Neutrophil (primary cell): ENCODE data around the gene RTN4RL1.
"Not testable (repeated sequence)": the region's sequence is repeated elsewhere in the genome, so short reads cannot be mapped to it uniquely, and the experiment has no call there.

ENCODE experiments used
- H3K27ac ChIP-seq: fragments of 200-600 bp; sonication (generic); 2 replicates; pipeline ENCODE4 v1.5.1; 2016; ENCODE audit warnings: mild to moderate bottlenecking, moderate library complexity
- H3K27me3 ChIP-seq: fragments of 200-600 bp; sonication (generic); 2 replicates; pipeline ENCODE4 v1.6.0; 2016; ENCODE audit warnings: mild to moderate bottlenecking
- H3K36me3 ChIP-seq: fragments of 200-600 bp; sonication (generic); 2 replicates; pipeline ENCODE4 v1.5.1; 2017
- H3K4me1 ChIP-seq, 2 experiments: fragments of 200-600 bp in 1 of 2; sonication (generic) in 1 of 2; 1 replicate in 1 of 2; 2 replicates in 1 of 2; pipeline versions ENCODE4 v1.5.1 to v1.6.1; 2013 to 2016; ENCODE audit warnings: low read depth in 1 of 2, low read length in 1 of 2, mild to moderate bottlenecking in 1 of 2, moderate library complexity in 1 of 2; ENCODE audit not compliant: control insufficient read depth in 1 of 2, insufficient read depth in 1 of 2
- H3K4me3 ChIP-seq, 2 experiments: fragments of 200-600 bp in 1 of 2; sonication (generic) in 1 of 2; 1 replicate in 1 of 2; 2 replicates in 1 of 2; pipeline ENCODE4 v1.5.1; 2013 to 2016; ENCODE audit warnings: low read depth in 1 of 2, low read length in 1 of 2, mild to moderate bottlenecking in 1 of 2, moderate library complexity in 1 of 2
- H3K9me3 ChIP-seq: fragments of 200-600 bp; sonication (generic); 2 replicates; pipeline ENCODE4 v1.5.1; 2016
- TF ChIP-seq, protein P1 (sequence below): fragments of 200-600 bp; sonication (generic); IDR thresholded peaks from 2 replicates; pipeline ENCODE4 v1.5.1; 2016; ENCODE audit warnings: antibody characterized with exemption

RTN4RL1 gene

DNA sequence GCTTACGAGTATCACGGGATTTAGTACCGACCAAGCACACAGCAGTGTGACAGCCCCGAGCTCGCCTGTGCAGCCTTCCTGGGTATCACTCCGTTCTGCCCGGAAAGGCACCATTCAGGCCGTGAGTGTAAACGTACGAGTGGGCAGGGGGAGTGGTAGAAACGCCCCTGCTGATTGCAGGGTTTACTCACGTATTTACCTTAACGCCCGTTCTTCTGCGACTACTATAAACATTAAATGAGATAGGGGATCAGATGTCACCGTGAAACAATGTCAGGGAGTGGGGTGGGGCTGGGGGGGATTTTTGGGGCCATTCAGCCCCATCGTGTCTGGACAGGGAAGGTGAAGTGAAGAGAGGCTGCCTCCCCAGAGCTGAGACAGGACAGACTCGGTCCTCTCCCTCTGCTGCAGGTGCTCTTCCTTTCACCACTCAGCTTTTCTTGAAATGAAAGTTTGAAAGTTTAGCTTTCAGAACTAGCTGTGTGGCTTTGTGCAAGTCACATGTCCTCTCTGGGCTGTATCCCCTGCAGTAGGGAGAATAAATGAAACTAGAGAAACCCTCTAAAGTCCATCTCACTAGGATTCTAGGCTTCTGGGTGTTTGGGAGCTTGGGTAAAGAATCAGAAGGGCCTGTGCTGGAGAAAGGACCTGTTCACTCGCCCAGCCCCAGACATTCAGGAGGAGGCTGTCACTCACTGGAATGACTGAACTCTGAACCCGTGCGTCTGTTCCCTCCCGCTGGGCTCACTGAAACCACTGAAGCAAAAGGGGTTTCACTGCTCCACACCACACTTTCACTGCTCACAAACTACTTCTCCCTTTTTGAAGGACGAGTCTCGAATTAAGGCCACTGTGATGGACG, 128.7 kb downstream of the RTN4RL1 start:
- TF ChIP-seq, protein P1, sequence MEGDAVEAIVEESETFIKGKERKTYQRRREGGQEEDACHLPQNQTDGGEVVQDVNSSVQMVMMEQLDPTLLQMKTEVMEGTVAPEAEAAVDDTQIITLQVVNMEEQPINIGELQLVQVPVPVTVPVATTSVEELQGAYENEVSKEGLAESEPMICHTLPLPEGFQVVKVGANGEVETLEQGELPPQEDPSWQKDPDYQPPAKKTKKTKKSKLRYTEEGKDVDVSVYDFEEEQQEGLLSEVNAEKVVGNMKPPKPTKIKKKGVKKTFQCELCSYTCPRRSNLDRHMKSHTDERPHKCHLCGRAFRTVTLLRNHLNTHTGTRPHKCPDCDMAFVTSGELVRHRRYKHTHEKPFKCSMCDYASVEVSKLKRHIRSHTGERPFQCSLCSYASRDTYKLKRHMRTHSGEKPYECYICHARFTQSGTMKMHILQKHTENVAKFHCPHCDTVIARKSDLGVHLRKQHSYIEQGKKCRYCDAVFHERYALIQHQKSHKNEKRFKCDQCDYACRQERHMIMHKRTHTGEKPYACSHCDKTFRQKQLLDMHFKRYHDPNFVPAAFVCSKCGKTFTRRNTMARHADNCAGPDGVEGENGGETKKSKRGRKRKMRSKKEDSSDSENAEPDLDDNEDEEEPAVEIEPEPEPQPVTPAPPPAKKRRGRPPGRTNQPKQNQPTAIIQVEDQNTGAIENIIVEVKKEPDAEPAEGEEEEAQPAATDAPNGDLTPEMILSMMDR = no peak
- no peak overlapping the region for H3K4me3 ChIP-seq
- H3K9me3 ChIP-seq = no peaks in the 10 kb centered on the region
- H3K27ac ChIP-seq = no peak overlapping the region
- H3K36me3 ChIP-seq = peaks cover 71% of the 10 kb centered on the region
- H3K4me1 ChIP-seq = no peaks in the 10 kb centered on the region
- no peaks in the 10 kb centered on the region for H3K27me3 ChIP-seq

DNA sequence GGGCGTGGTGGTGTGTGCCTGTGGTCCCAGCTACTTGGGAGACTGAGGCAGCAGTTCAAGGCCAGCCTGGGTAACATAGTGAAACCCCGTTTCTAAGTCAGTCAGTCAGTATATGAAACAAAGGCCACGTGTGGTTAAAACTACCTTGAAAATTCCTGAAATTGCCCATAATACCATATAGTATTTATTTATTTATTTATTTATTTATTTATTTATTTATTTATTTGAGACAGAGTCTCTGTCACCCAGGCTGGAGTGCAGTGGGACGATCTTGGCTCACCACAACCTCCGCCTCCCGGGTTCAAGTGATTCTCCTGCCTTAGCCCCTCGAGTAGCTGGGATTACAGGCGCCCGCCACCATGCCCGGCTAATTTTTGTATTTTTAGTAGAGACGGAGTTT, 129.7 kb downstream of the RTN4RL1 start:
- not testable (repeated sequence) for H3K27ac ChIP-seq, H3K4me3 ChIP-seq, H3K4me1 ChIP-seq, H3K9me3 ChIP-seq, H3K27me3 ChIP-seq
- H3K36me3 ChIP-seq = peaks cover 81% of the 10 kb centered on the region

- TF ChIP-seq, protein P1 = no peak
- Histone ChIP-seq H3K27me3 (no peaks in the 10 kb centered on the region), H3K27ac (no peak overlapping the region), H3K4me1 (no peaks in the 10 kb centered on the region), H3K9me3 (no peaks in the 10 kb centered on the region), H3K4me3 (no peak overlapping the region), H3K36me3 (peaks cover 87% of the 10 kb centered on the region)
Measured at GRCh38 chr17:1894753-1895339, 130.3 kb downstream of the RTN4RL1 start.

DNA sequence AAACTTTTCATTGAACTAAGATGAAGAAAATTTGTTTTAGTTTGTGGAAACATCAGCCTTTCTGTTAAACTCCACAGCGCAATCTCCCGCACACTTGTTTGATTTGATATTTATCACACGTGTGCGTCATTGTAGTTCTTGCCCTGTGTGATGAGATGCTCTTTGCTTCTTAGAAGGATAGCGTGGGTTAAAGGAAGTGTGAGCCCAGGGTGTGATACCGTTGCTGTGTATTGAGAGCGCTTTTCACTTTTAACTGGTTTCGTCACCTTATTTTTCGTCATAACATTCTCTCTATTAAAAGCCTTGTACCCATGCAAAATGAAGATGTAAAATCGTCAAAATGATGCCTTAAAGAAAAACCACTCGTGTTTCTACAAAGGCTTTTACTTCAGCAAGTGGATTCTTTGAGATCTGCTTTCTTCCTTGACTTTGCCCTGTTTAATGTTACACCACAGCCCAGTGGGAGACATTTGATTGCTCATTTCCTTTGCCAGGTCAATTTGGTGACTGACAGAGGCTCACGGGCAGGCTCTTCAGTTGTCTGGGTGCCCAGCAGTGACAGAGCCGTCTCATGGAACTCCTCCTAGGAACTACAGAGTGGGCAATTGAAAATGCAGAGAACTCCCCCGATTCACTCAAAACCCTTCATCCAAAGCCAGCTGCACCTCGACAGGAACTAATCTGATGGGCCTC, 134.2 kb downstream of the RTN4RL1 start:
- H3K4me3 ChIP-seq = no peak overlapping the region
- peaks cover 88% of the 10 kb centered on the region for H3K36me3 ChIP-seq
- TF ChIP-seq, protein P1 = no peak
- H3K4me1 ChIP-seq = no peaks in the 10 kb centered on the region
- H3K27me3 ChIP-seq = no peaks in the 10 kb centered on the region
- H3K9me3 ChIP-seq = no peaks in the 10 kb centered on the region
- no peak overlapping the region for H3K27ac ChIP-seq

DNA sequence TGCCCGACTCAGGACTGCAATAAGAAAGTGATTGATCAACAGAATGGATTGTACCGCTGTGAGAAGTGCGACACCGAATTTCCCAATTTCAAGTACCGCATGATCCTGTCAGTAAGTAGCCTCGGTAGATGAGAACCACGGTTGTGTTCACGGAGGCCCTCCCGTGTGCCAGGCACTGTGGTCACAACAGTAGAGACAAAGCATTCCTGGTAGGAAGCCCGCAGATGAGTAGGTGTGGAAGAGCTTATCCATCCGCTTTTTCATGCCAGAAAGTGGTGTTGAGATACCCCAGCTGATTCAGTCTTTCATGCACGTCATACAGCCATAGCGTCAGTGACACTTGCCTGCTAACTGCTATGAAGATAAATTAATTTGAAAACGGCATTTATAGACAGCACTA, 136.4 kb downstream of the RTN4RL1 start:
- no peaks in the 10 kb centered on the region for H3K4me1 ChIP-seq
- H3K4me3 ChIP-seq = no peak overlapping the region
- peaks cover 93% of the 10 kb centered on the region for H3K36me3 ChIP-seq
- H3K27me3 ChIP-seq = no peaks in the 10 kb centered on the region
- no peaks in the 10 kb centered on the region for H3K9me3 ChIP-seq
- TF ChIP-seq, protein P1 = no peak
- no peak overlapping the region for H3K27ac ChIP-seq
